Head of caudate nucleus (tissue), 42 donors: ENCODE measurements around the gene DCLK1.

Experiments
- DNase-seq, 42 donors: peaks; one replicate each; pipeline versions ENCODE4 v3.0.0 to v3.0.0-alpha.2; 2020 to 2021; ENCODE audit warnings: mixed read lengths in 7 of 42
- intact Hi-C: fragments of 100-400 bp; cut with DNase I; formaldehyde crosslinking; loops from one replicate; pipeline ENCODE4 v1.15.0; 2022

The DCLK1 gene

GRCh38 chr13:35767256-35767976 lies 363.8 kb downstream of the DCLK1 start:
- no peak for DNase-seq
- intact Hi-C loops: no loop called here

GRCh38 chr13:35766663-35767062 lies 364.5 kb downstream of the DCLK1 start:
- intact Hi-C loops: no loop called here
- DNase-seq: no peak

- intact Hi-C loops: no loop called here
- no peak for DNase-seq
Measured at GRCh38 chr13:35765941-35766340, 365.2 kb downstream of the DCLK1 start.

GRCh38 chr13:35765366-35765765 lies 365.8 kb downstream of the DCLK1 start:
- intact Hi-C loops: no loop called here
- DNase-seq: no peak

GRCh38 chr13:35764326-35765015 lies 366.7 kb downstream of the DCLK1 start:
- intact Hi-C loops: no loop called here
- no peak for DNase-seq

GRCh38 chr13:35763782-35764123 lies 367.4 kb downstream of the DCLK1 start:
- intact Hi-C loops: no loop called here
- no peak for DNase-seq

GRCh38 chr13:35763060-35763781 lies 368.0 kb downstream of the DCLK1 start:
- no peak for DNase-seq
- intact Hi-C loops: no loop called here

GRCh38 chr13:35761440-35762252 lies 369.5 kb downstream of the DCLK1 start:
- DNase-seq: no peak
- intact Hi-C loops: no loop called here

- intact Hi-C loops: no loop called here
Measured at GRCh38 chr13:35760735-35761281, 370.4 kb downstream of the DCLK1 start.

GRCh38 chr13:35747594-35747993 lies 383.6 kb downstream of the DCLK1 start:
- no peak for DNase-seq
- intact Hi-C loops: no loop called here

More at GRCh38 chr13:35760735-35761281, 370.4 kb downstream of the DCLK1 start:
- DNase-seq: no peak

- intact Hi-C loops: no loop called here
- DNase-seq: no peak
Measured at GRCh38 chr13:35744566-35745178, 386.5 kb downstream of the DCLK1 start.

- no peak for DNase-seq
- intact Hi-C loops: no loop called here
Measured at GRCh38 chr13:35744144-35744543, 387.0 kb downstream of the DCLK1 start.

- DNase-seq: no peak
Measured at GRCh38 chr13:35743165-35743564, 388.0 kb downstream of the DCLK1 start.

GRCh38 chr13:35741657-35742056 lies 389.5 kb downstream of the DCLK1 start:
- DNase-seq: no peak
- intact Hi-C loops: no loop called here

More at GRCh38 chr13:35743165-35743564, 388.0 kb downstream of the DCLK1 start:
- intact Hi-C loops: no loop called here

GRCh38 chr13:35736876-35737275 lies 394.3 kb downstream of the DCLK1 start:
- no peak for DNase-seq
- intact Hi-C loops: no loop called here

GRCh38 chr13:35733827-35734226 lies 397.4 kb downstream of the DCLK1 start:
- no peak for DNase-seq
- intact Hi-C loops: no loop called here

- DNase-seq: no peak
- intact Hi-C loops: no loop called here
Measured at GRCh38 chr13:35732565-35732964, 398.6 kb downstream of the DCLK1 start.

GRCh38 chr13:35731471-35731870 lies 399.7 kb downstream of the DCLK1 start:
- intact Hi-C loops: no loop called here
- DNase-seq: no peak
